ENCODE measurements around the gene ASB2. TPM values are rescaled to one million over a fixed set of nuclear protein-coding genes. Genes with fewer than 3 reads are reported as not detected.

The ASB2 gene
- total RNA-seq, 2 donors from 2014 or later, result 10.3 to 17.4 TPM

GRCh38 chr14:93943052-93943451, 33.3 kb downstream of the ASB2 start:
- intact Hi-C loops (cut with DNase I), result no loop called here
- Histone ChIP-seq H3K27me3 (replicated peaks; ENCODE audit: insufficient read depth) (peaks cover 5% of the 10 kb centered on the region), H3K4me1 (replicated peaks) (no peaks in the 10 kb centered on the region), H3K4me3 (no peak overlapping the region), H3K27ac (no peak overlapping the region), H3K36me3 (no peaks in the 10 kb centered on the region), H3K9me3 (no peaks in the 10 kb centered on the region)
- TF ChIP-seq POLR2A (IDR thresholded peaks at IDR 0.05) (no peak), POLR2AphosphoS5 (IDR thresholded peaks at IDR 0.05) (no peak)
- TF ChIP-seq, protein P1, sequence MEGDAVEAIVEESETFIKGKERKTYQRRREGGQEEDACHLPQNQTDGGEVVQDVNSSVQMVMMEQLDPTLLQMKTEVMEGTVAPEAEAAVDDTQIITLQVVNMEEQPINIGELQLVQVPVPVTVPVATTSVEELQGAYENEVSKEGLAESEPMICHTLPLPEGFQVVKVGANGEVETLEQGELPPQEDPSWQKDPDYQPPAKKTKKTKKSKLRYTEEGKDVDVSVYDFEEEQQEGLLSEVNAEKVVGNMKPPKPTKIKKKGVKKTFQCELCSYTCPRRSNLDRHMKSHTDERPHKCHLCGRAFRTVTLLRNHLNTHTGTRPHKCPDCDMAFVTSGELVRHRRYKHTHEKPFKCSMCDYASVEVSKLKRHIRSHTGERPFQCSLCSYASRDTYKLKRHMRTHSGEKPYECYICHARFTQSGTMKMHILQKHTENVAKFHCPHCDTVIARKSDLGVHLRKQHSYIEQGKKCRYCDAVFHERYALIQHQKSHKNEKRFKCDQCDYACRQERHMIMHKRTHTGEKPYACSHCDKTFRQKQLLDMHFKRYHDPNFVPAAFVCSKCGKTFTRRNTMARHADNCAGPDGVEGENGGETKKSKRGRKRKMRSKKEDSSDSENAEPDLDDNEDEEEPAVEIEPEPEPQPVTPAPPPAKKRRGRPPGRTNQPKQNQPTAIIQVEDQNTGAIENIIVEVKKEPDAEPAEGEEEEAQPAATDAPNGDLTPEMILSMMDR (IDR thresholded peaks at IDR 0.05), result no peak
- DNase-seq (ENCODE audit: low spot score), result no peak
- WGBS, result 92% methylated on average over 10 of the region's 10 CpGs

GRCh38 chr14:93941293-93941910, 35.0 kb downstream of the ASB2 start:
- no peak overlapping the region for H3K4me3 ChIP-seq
- intact Hi-C loops (cut with DNase I), result no loop called here
- DNase-seq (ENCODE audit: low spot score), result no peak
- TF ChIP-seq, protein P1 (IDR thresholded peaks at IDR 0.05), result no peak
- TF ChIP-seq POLR2AphosphoS5 (IDR thresholded peaks at IDR 0.05) (no peak), POLR2A (IDR thresholded peaks at IDR 0.05) (no peak)
- H3K27me3 ChIP-seq (replicated peaks; ENCODE audit: insufficient read depth), result peaks cover 5% of the 10 kb centered on the region
- H3K9me3 ChIP-seq, result no peaks in the 10 kb centered on the region
- WGBS, result 32% methylated on average over 16 of the region's 16 CpGs
- no peaks in the 10 kb centered on the region for H3K4me1 ChIP-seq (replicated peaks)
- H3K36me3 ChIP-seq, result no peaks in the 10 kb centered on the region
- peak overlapping the region in 1 of 2 donors; percentile 11 for H3K27ac ChIP-seq

DNA sequence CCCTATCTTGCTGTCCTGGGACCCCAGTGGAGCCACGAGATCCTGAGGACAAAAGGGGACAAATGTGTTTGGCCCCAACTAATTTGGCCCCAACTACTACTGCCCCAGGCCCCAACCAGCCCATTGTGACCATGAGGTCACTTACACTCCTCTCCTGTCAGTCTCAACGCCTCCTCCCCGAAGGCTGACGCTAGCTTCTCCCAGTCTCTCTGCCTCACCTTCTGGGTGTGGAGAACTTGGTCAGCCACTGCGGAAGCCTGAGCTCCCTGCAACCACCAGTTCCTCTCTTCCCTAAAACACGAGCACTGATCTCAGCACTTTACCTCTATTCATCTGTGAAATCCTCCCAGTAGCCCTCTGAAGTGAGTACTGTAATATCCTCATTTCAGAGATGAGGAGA, 35.9 kb downstream of the ASB2 start:
- TF ChIP-seq, protein P1 (IDR thresholded peaks at IDR 0.05), result no peak
- no peak overlapping the region for H3K27ac ChIP-seq
- H3K27me3 ChIP-seq (replicated peaks; ENCODE audit: insufficient read depth), result peaks cover 5% of the 10 kb centered on the region

DNA sequence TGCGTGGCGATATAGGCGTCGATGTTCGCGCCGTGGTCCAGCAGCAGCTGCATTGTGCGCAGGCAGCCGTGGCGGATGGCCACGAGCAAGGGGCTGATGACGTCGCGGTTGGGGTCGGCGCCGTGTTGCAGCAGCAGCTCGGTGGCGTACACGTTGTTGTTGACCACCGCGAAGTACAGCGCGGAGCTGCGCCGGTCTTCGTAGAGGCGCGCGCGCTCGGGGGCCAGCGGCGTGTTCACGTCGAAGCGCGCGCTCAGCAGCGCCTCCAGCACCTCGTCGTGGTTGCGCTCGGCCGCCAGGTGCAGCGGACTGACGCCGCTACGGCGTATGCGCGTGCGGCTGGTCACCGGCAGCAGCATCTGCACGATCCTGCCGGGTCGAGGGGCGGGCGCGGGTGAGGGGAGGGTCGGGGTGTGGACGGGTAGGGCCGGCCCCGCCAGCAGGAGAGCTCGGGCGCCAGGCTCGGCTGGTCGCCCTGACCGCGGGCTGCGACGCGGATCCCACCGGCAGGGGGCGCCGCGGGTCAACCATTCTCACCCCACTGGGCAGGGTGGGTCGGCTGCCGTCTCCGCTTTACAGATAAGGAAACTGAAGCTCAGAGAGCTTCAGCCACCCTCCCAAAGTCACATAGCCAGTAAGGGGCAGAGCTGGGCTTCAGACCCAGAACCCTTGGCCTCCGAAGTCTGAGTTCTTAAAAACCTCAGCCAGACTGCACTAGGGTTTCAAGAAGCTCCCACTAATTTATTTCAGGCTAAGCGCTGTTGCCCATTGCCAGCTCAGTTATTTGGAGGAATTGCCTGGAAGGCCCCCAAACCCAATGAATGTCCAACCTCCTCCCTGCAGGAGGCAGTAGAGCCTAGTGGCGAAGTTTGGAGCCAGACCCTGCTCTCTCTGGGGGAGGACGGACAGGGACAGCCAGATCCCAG, 36.8 kb downstream of the ASB2 start:
- TF ChIP-seq, protein P1 (IDR thresholded peaks at IDR 0.05), result peak; percentile 72 to 90 (median 76)
- TF ChIP-seq POLR2AphosphoS5 (IDR thresholded peaks at IDR 0.05), result no peak
- H3K4me3 ChIP-seq, result peak overlapping the region in 1 of 2 donors; percentile 23
- peak; percentile 39 for DNase-seq (ENCODE audit: low spot score)
- peaks cover 5% of the 10 kb centered on the region for H3K27me3 ChIP-seq (replicated peaks; ENCODE audit: insufficient read depth)
- no peaks in the 10 kb centered on the region for H3K4me1 ChIP-seq (replicated peaks)
- H3K9me3 ChIP-seq, result no peaks in the 10 kb centered on the region
- H3K36me3 ChIP-seq, result no peaks in the 10 kb centered on the region
- intact Hi-C loops (cut with DNase I), result loop anchor here (1.0 to 10.0 kb wide), 2 partner anchors 62 to 195 kb away; no protein-coding TSS in a partner anchor
- WGBS, result 17% methylated on average over 47 of the region's 84 CpGs
- no peak overlapping the region for H3K27ac ChIP-seq

More for the DNA sequence above, 35.9 kb downstream of the ASB2 start:
- intact Hi-C loops (cut with DNase I), result no loop called here
- no peak for DNase-seq (ENCODE audit: low spot score)
- Histone ChIP-seq H3K4me3 (no peak overlapping the region), H3K4me1 (replicated peaks) (no peaks in the 10 kb centered on the region), H3K36me3 (no peaks in the 10 kb centered on the region), H3K9me3 (no peaks in the 10 kb centered on the region)
- WGBS, result 79% methylated on average over 6 of the region's 6 CpGs

Data from prostate gland (tissue), 2 donors.